GM21423 (cell line): Measurements from ENCODE around the gene MRPL21.

Source experiments
- ATAC-seq: cut with Tn5 transposase; IDR thresholded peaks from one replicate; pipeline ENCODE4 v1.9.1; 2021; ENCODE audit warnings: mild to moderate bottlenecking, moderate library complexity; ENCODE audit not compliant: unreplicated experiment

Gene MRPL21

GRCh38 chr11:68903288-68904247 is at the start of gene MRPL21, which contains the start of gene IGHMBP2:
Gene MRPL21 (minus strand): TSS chr11:68903832. CDS start chr11:68903810, 22 bp downstream.
Gene IGHMBP2 (plus strand): TSS chr11:68903891. CDS start chr11:68903953, 62 bp downstream.
- ATAC-seq = peak; percentile 76

GRCh38 chr11:68950762-68951161 is 47.1 kb upstream of the MRPL21 start:
- ATAC-seq = no peak

- no peak for ATAC-seq
These were observed 46.6 kb upstream of the MRPL21 start for GRCh38 chr11:68950270-68950669.

GRCh38 chr11:68948935-68949334 is 45.3 kb upstream of the MRPL21 start:
- no peak for ATAC-seq

- no peak for ATAC-seq
These were observed 44.9 kb upstream of the MRPL21 start for GRCh38 chr11:68948496-68948895.

GRCh38 chr11:68947151-68947550 is 43.5 kb upstream of the MRPL21 start:
- ATAC-seq = no peak

GRCh38 chr11:68946416-68947090 is 42.9 kb upstream of the MRPL21 start:
- no peak for ATAC-seq

- ATAC-seq = no peak
These were observed 39.2 kb upstream of the MRPL21 start for GRCh38 chr11:68942751-68943271.

- ATAC-seq = no peak
These were observed 38.5 kb upstream of the MRPL21 start for GRCh38 chr11:68942095-68942620.

- ATAC-seq = no peak
These were observed 37.9 kb upstream of the MRPL21 start for GRCh38 chr11:68941324-68942094.

- no peak for ATAC-seq
These were observed 37.2 kb upstream of the MRPL21 start for GRCh38 chr11:68940651-68941323.

GRCh38 chr11:68939583-68940555 is 36.2 kb upstream of the MRPL21 start:
- no peak for ATAC-seq

GRCh38 chr11:68938816-68939582 is 35.4 kb upstream of the MRPL21 start:
- no peak for ATAC-seq

GRCh38 chr11:68938088-68938487 is 34.5 kb upstream of the MRPL21 start:
- no peak for ATAC-seq

- ATAC-seq = no peak
These were observed 33.3 kb upstream of the MRPL21 start for GRCh38 chr11:68936676-68937620.

- ATAC-seq = no peak
These were observed 32.7 kb upstream of the MRPL21 start for GRCh38 chr11:68936358-68936636.
